Keratinocyte (primary cell): ENCODE data around the gene GJA5. TPM values are rescaled to one million over a fixed set of nuclear protein-coding genes. Genes with fewer than 3 reads are reported as not detected.

Experiments
- DNase-seq: peaks from one replicate; pipeline ENCODE4 v3.0.0-alpha.2; 2011; ENCODE audit warnings: low read depth, missing footprints, low spot score
- FAIRE-seq: peaks from 2 replicates; lab custom pipeline; 2011; peaks lifted over from hg19 to GRCh38; lab: Jason Lieb, UNC
- H2AFZ ChIP-seq: 2 replicates; pipeline ENCODE4 v1.6.0; 2012; ENCODE audit warnings: low read length, control low read depth, inconsistent platforms; ENCODE audit not compliant: control insufficient read depth
- H3K27ac ChIP-seq: 2 replicates; pipeline ENCODE4 v1.5.1; 2011; ENCODE audit warnings: low read length; ENCODE audit not compliant: control insufficient read depth, insufficient read depth
- H3K27me3 ChIP-seq: 3 replicates; pipeline ENCODE4 v1.6.0; 2011; ENCODE audit warnings: low read length; ENCODE audit not compliant: control insufficient read depth, insufficient read depth; ENCODE audit errors: extremely low read depth
- H3K36me3 ChIP-seq, 2 experiments: 2 replicates in 1 of 2; 3 replicates in 1 of 2; pipeline ENCODE4 v1.5.1; 2011; ENCODE audit warnings: low read length in 2 of 2, mild to moderate bottlenecking in 1 of 2; ENCODE audit not compliant: control insufficient read depth in 2 of 2, insufficient read depth in 2 of 2; ENCODE audit errors: extremely low read depth in 1 of 2
- H3K4me1 ChIP-seq: 3 replicates; pipeline ENCODE4 v1.5.1; 2011; ENCODE audit warnings: low read length; ENCODE audit not compliant: control insufficient read depth, insufficient read depth; ENCODE audit errors: extremely low read depth
- H3K4me2 ChIP-seq: 3 replicates; pipeline ENCODE4 v1.6.0; 2011; ENCODE audit warnings: low read depth, low read length; ENCODE audit not compliant: control insufficient read depth, insufficient read depth; ENCODE audit errors: extremely low read depth
- H3K4me3 ChIP-seq, 3 experiments: fragments of 200-600 bp in 1 of 3; sonication (generic) in 1 of 3; 2 replicates in 2 of 3; 3 replicates in 1 of 3; pipeline ENCODE4 v1.5.1; 2011 to 2016; ENCODE audit warnings: low read length in 3 of 3, mild to moderate bottlenecking in 3 of 3, control low read depth in 2 of 3, inconsistent platforms in 1 of 3, low read depth in 1 of 3, mixed read lengths in 1 of 3, mixed run types in 1 of 3, moderate library complexity in 1 of 3; ENCODE audit not compliant: control insufficient read depth in 2 of 3, insufficient read depth in 2 of 3; ENCODE audit errors: extremely low read depth in 1 of 3
- H3K79me2 ChIP-seq: 2 replicates; pipeline ENCODE4 v1.6.0; 2012; ENCODE audit warnings: low read length; ENCODE audit not compliant: control insufficient read depth, insufficient read depth
- H3K9ac ChIP-seq: 3 replicates; pipeline ENCODE4 v1.6.0; 2011; ENCODE audit warnings: low read length; ENCODE audit not compliant: control insufficient read depth, insufficient read depth; ENCODE audit errors: extremely low read depth
- H3K9me1 ChIP-seq: 3 replicates; pipeline ENCODE4 v1.6.0; 2011; ENCODE audit warnings: low read length; ENCODE audit not compliant: control insufficient read depth, insufficient read depth; ENCODE audit errors: extremely low read depth
- H3K9me3 ChIP-seq: 2 replicates; pipeline ENCODE4 v1.5.1; 2012; ENCODE audit warnings: low read depth, low read length; ENCODE audit not compliant: control insufficient read depth
- H4K20me1 ChIP-seq: 3 replicates; pipeline ENCODE4 v1.6.0; 2011; ENCODE audit warnings: low read length; ENCODE audit not compliant: control insufficient read depth, insufficient read depth; ENCODE audit errors: extremely low read depth
- EZH2 ChIP-seq: IDR thresholded peaks from one replicate; pipeline ENCODE4 v1.6.1; 2012; ENCODE audit warnings: inconsistent platforms, mild to moderate bottlenecking, low read length, moderate library complexity
- dilution Hi-C: fragments of 300-500 bp; cut with MboI; formaldehyde crosslinking; loops from one replicate; pipeline ENCODE4 v1.7.0; 2020; ENCODE audit warnings: low sequenced_read_pairs; ENCODE audit not compliant: extremely low pct_ligation_motif_present
- polyA minus RNA-seq, 3 experiments: library from RNA; depleted of rRNA, polyadenylated mRNA; stranded (reverse); fragments of >200 nt; gene quantifications; 1 replicate in 1 of 3; 2 replicates in 1 of 3; 3 replicates in 1 of 3; pipeline ENCODE4 v1.2.3, GENCODE V29; 2011
- polyA plus RNA-seq, 5 experiments: library from polyadenylated mRNA; depleted of rRNA in 3 of 5; stranded (reverse) in 3 of 5; stranded (forward) in 1 of 5; unstranded in 1 of 5; fragments of >200 nt; gene quantifications; 1 replicate in 1 of 5; 2 replicates in 3 of 5; 3 replicates in 1 of 5; pipeline versions ENCODE4 v1.2.1 to v1.2.3, GENCODE V29; 2011 to 2012; ENCODE audit warnings: missing spikeins in 2 of 5, low read depth in 1 of 5, low replicate concordance in 1 of 5
- TF ChIP-seq, protein P1 (sequence below), 3 experiments: IDR thresholded peaks in 1 of 3; conservative IDR thresholded peaks in 1 of 3; optimal IDR thresholded peaks in 1 of 3; 2 replicates in 2 of 3; 3 replicates in 1 of 3; pipeline versions ENCODE3 to v1.5.1; 2011; ENCODE audit warnings: low read length in 3 of 3, mild to moderate bottlenecking in 3 of 3, moderate library complexity in 2 of 3, control low read depth in 1 of 3, inconsistent platforms in 1 of 3; ENCODE audit not compliant: insufficient read depth in 2 of 3; ENCODE audit errors: extremely low read depth in 1 of 3

Gene GJA5
- 44.0 to 83.1 TPM (median 82.1 TPM) in 3 replicates for polyA plus RNA-seq
- 5.1 TPM for polyA plus RNA-seq (2011; ENCODE audit: low read depth)
- 27.6 and 39.6 TPM in 2 replicates for polyA plus RNA-seq (2011; cell fraction: cytosol; rRNA removed)
- 199 and 206 TPM in 2 replicates for polyA plus RNA-seq (2011; cell fraction: nucleus; rRNA removed)
- polyA plus RNA-seq (2012; ENCODE audit: low replicate concordance): 20.2 and 58.0 TPM in 2 replicates
- polyA minus RNA-seq: 72.2 to 139 TPM (median 125 TPM) in 3 replicates
- polyA minus RNA-seq (2011; cell fraction: cytosol; rRNA and poly(A)+ RNA removed): 35.7 TPM
- 121 and 172 TPM in 2 replicates for polyA minus RNA-seq (2011; cell fraction: nucleus; rRNA and poly(A)+ RNA removed)

DNA sequence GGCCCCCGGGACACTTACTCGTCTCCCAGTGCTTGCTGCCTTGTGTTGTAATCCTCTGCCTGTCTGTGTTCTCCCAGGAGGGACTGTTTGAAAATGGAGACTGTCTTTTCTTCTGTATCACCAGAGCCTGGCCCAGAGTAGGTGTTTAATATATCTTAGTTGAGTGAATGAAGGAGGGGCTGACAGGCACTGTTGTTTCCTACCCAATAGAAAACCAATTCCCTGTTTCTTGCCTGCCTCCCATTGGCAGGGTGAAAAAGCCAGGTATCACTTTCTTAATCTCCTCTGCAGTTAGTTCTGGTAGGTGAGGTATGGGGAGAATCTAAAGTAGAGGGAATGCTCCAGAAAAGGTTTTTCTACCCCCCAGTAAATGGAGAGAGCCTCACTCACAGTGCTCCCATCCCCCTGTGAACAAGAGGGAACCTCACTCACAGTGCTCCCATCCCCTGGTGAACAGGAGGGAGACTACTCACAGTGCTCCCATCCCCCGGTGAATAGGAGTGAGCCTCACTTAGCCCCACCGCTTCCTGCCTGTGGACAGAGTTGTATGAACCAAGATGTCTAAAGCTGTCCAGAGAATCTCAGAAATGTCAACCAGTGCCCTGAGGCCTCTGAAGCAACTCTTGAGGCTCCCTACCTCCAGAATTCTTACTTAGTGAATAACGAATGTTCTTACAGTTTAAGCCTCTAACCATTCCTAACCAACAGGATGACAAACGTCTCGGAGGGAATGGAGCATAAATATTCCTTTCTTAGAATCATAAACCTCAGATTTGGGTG lies at the start of gene GJA5:
TSS of gene GJA5 (minus strand) at position 122 of the 780 bp plus-strand sequence. CDS start 1,364 bp downstream, outside the sequence.
- Histone ChIP-seq H3K9ac (peak within 1 kb of the TSS; percentile 42), H3K9me3 (no peaks in the 10 kb centered on the region), H4K20me1 (no peaks in the 10 kb centered on the region), H3K27me3 (no peaks in the 10 kb centered on the region), H3K4me3 (peak within 1 kb of the TSS; percentile 18 to 53 (median 45)), H3K9me1 (no peaks in the 10 kb centered on the region), H2AFZ (peak within 1 kb of the TSS; percentile 32), H3K36me3 (peaks cover 0 to 2% of the 10 kb centered on the region in 2 experiments), H3K79me2 (peaks cover 6% of the 10 kb centered on the region), H3K4me2 (peak within 1 kb of the TSS; percentile 57), H3K4me1 (peaks cover 50% of the 10 kb centered on the region), H3K27ac (peak within 1 kb of the TSS; percentile 48)
- dilution Hi-C loops: no loop called here
- FAIRE-seq: peak; percentile 88
- no peak for TF ChIP-seq EZH2
- TF ChIP-seq, protein P1, sequence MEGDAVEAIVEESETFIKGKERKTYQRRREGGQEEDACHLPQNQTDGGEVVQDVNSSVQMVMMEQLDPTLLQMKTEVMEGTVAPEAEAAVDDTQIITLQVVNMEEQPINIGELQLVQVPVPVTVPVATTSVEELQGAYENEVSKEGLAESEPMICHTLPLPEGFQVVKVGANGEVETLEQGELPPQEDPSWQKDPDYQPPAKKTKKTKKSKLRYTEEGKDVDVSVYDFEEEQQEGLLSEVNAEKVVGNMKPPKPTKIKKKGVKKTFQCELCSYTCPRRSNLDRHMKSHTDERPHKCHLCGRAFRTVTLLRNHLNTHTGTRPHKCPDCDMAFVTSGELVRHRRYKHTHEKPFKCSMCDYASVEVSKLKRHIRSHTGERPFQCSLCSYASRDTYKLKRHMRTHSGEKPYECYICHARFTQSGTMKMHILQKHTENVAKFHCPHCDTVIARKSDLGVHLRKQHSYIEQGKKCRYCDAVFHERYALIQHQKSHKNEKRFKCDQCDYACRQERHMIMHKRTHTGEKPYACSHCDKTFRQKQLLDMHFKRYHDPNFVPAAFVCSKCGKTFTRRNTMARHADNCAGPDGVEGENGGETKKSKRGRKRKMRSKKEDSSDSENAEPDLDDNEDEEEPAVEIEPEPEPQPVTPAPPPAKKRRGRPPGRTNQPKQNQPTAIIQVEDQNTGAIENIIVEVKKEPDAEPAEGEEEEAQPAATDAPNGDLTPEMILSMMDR (optimal IDR thresholded peaks at IDR 0.05 in 1 of 3, IDR thresholded peaks at IDR 0.05 in 1 of 3, conservative IDR thresholded peaks at IDR 0.05 in 1 of 3; ENCODE audit: extremely low read depth in 1 of 3, insufficient read depth in 2 of 3, low read length in 3 of 3): no peak
- peak; percentile 77 for DNase-seq

DNA sequence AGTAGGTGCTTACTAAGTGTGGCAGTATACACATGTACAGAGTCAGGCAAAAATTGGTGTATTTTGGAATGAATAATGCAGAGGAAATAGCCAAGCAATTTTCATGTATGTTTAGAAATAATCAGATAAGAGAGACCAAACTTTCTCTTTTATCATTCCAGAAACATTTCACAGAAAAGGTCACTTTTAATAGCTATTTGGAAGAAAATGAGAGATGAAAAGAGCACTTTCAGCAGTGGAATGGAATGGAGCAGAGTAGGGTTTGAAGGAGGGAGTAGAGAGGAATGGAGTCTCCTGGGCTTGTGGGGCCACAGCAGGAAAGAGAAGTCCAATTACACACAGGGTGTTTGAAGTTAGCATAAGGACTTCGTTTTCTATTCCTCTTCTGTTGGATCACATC lies 48.8 kb upstream of the GJA5 start:
- no peak overlapping the region for H2AFZ ChIP-seq
- dilution Hi-C loops: no loop called here
- no peaks in the 10 kb centered on the region for H3K36me3 ChIP-seq
- H3K9me1 ChIP-seq: no peaks in the 10 kb centered on the region
- DNase-seq (no peak), FAIRE-seq (no peak)
- no peak overlapping the region for H3K27ac ChIP-seq
- H3K4me2 ChIP-seq: no peak overlapping the region
- H3K27me3 ChIP-seq: no peaks in the 10 kb centered on the region
- no peaks in the 10 kb centered on the region for H3K9me3 ChIP-seq
- no peaks in the 10 kb centered on the region for H3K4me1 ChIP-seq
- TF ChIP-seq EZH2: no peak
- no peak overlapping the region for H3K9ac ChIP-seq
- H3K79me2 ChIP-seq: no peaks in the 10 kb centered on the region
- no peaks in the 10 kb centered on the region for H4K20me1 ChIP-seq
- H3K4me3 ChIP-seq: no peak overlapping the region
